Right lobe of liver (tissue), 6 donors: ENCODE data around the gene TTC28. TPM values are rescaled to one million over a fixed set of nuclear protein-coding genes. Genes with fewer than 3 reads are reported as not detected.

Source experiments
- ATAC-seq, 4 donors: fragments of 200-7000 bp; cut with Tn5 transposase; one replicate each; pipeline ENCODE4 v1.9.1; 2020; ENCODE audit warnings: mild to moderate bottlenecking in 4 of 4, moderate library complexity in 4 of 4
- DNase-seq, 3 donors: peaks; one replicate each; pipeline ENCODE4 v3.0.0-alpha.2; 2020
- H3K27ac ChIP-seq, 3 donors: fragments of 200-600 bp; one replicate each; pipeline ENCODE4 v1.8.0; 2022
- H3K27me3 ChIP-seq, 2 donors: fragments of 200-600 bp; one replicate each; pipeline ENCODE4 v1.8.0; 2022
- H3K36me3 ChIP-seq, 4 donors: fragments of 200-600 bp; sonication (generic) in 1 of 4; one replicate each; pipeline versions ENCODE4 v1.5.1 to v1.8.0; 2017 to 2022; ENCODE audit warnings: control low read depth in 1 of 4
- H3K4me1 ChIP-seq, 4 donors: fragments of 200-600 bp; sonication (generic) in 1 of 4; one replicate each; pipeline versions ENCODE4 v1.5.1 to v1.8.0; 2017 to 2022; ENCODE audit warnings: control low read depth in 1 of 4
- H3K4me3 ChIP-seq, 3 donors: fragments of 200-600 bp; one replicate each; pipeline ENCODE4 v1.8.0; 2022
- H3K9me3 ChIP-seq, 4 donors: fragments of 200-600 bp; sonication (generic) in 1 of 4; one replicate each; pipeline versions ENCODE4 v1.5.1 to v1.8.0; 2017 to 2022; ENCODE audit warnings: control low read depth in 1 of 4
- CTCF ChIP-seq, 4 donors: fragments of 200-600 bp in 3 of 4; fragments of 450-650 bp in 1 of 4; IDR thresholded peaks; one replicate each; pipeline versions ENCODE4 v1.5.1 to v1.8.0; 2016 to 2022; ENCODE audit warnings: antibody characterized with exemption in 4 of 4, mild to moderate bottlenecking in 2 of 4
- POLR2A ChIP-seq: fragments of 450-650 bp; IDR thresholded peaks from one replicate; pipeline ENCODE4 v1.6.1; 2017; ENCODE audit warnings: antibody characterized with exemption, mild to moderate bottlenecking
- WGBS: methylation state at CpG from one replicate; pipeline ENCODE4 v1.1.6; 2018; ENCODE audit warnings: low coverage, low lambda C conversion rate; ENCODE audit not compliant: insufficient coverage; ENCODE audit errors: missing lambda C conversion rate; 5-methylcytosine and 5-hydroxymethylcytosine counted together
- intact Hi-C, 2 donors: fragments of 100-400 bp; cut with DNase I; formaldehyde crosslinking; loops; one replicate each; pipeline versions ENCODE4 v1.11.2 to v1.14.1; 2022
- total RNA-seq, 6 experiments: library from RNA; depleted of rRNA in 2 of 6; stranded (reverse); fragments of >200 nt in 2 of 6; fragmentation: NEBNext Ultra II Directional in 3 of 6; extraction: Animal tissue kit (Norgen Biotek cat#: 25700) in 3 of 6; gene quantifications; one replicate each; pipeline versions ENCODE4 v1.1.0 to v1.2.4, GENCODE V29; 2016 to 2023
- donor health status: DM: no; HTN: yes; CAD: no.
- donor health status: DM: no; HTN: no; CAD: no.
- donor health status: DM: no; HTN: no; CAD: no.
- donor health status: DM: no; HTN: yes; CAD: no.
- donor health status: DM: no; HTN: yes; CAD: no.

Gene TTC28
- total RNA-seq, 6 experiments from 2014 or later = 9.4 to 38.3 (median 15.0) TPM

- TF ChIP-seq CTCF (IDR thresholded peaks at IDR 0.05) = no peak
- no peak for TF ChIP-seq POLR2A
- H3K9me3 ChIP-seq = no peaks in the 10 kb centered on the region
- H3K27me3 ChIP-seq = no peaks in the 10 kb centered on the region
- WGBS = 76% methylated on average over 5 of the region's 5 CpGs
- intact Hi-C loops = no loop called here
- H3K36me3 ChIP-seq = no peaks in the 10 kb centered on the region
- H3K4me3 ChIP-seq = no peak overlapping the region
- no peak overlapping the region for H3K27ac ChIP-seq
- ATAC-seq (no peak), DNase-seq (no peak)
- H3K4me1 ChIP-seq = no peaks in the 10 kb centered on the region
Observed at GRCh38 chr22:28268850-28269249, 410.8 kb downstream of the TTC28 start.

- no peaks in the 10 kb centered on the region for H3K9me3 ChIP-seq
Observed at GRCh38 chr22:28268171-28268570, 411.5 kb downstream of the TTC28 start.

GRCh38 chr22:28260619-28261018, 419.0 kb downstream of the TTC28 start:
- Histone ChIP-seq H3K4me3 (no peak overlapping the region), H3K4me1 (no peaks in the 10 kb centered on the region), H3K27ac (no peak overlapping the region), H3K27me3 (no peaks in the 10 kb centered on the region), H3K36me3 (no peaks in the 10 kb centered on the region), H3K9me3 (no peaks in the 10 kb centered on the region)
- DNase-seq = no peak
- no peak for TF ChIP-seq POLR2A
- no peak for TF ChIP-seq CTCF (IDR thresholded peaks at IDR 0.05)
- ATAC-seq = peak in 1 of 4 donors; percentile 64
- 74% methylated on average over 2 of the region's 2 CpGs for WGBS
- intact Hi-C loops = no loop called here

More at GRCh38 chr22:28268171-28268570, 411.5 kb downstream of the TTC28 start:
- intact Hi-C loops = no loop called here
- TF ChIP-seq CTCF (IDR thresholded peaks at IDR 0.05) = no peak
- no peak for TF ChIP-seq POLR2A
- H3K4me1 ChIP-seq = no peaks in the 10 kb centered on the region
- DNase-seq (no peak), ATAC-seq (no peak)
- H3K4me3 ChIP-seq = no peak overlapping the region
- H3K36me3 ChIP-seq = no peaks in the 10 kb centered on the region
- H3K27me3 ChIP-seq = no peaks in the 10 kb centered on the region
- no peak overlapping the region for H3K27ac ChIP-seq
- 92% methylated on average over 3 of the region's 3 CpGs for WGBS

- Histone ChIP-seq H3K4me3 (no peak overlapping the region), H3K9me3 (no peaks in the 10 kb centered on the region), H3K4me1 (no peaks in the 10 kb centered on the region), H3K27me3 (no peaks in the 10 kb centered on the region), H3K27ac (no peak overlapping the region), H3K36me3 (no peaks in the 10 kb centered on the region)
- no peak for DNase-seq
- no peak for TF ChIP-seq POLR2A
- no peak for TF ChIP-seq CTCF (IDR thresholded peaks at IDR 0.05)
- WGBS = 86% methylated on average over 2 of the region's 2 CpGs
- no peak for ATAC-seq
- intact Hi-C loops = no loop called here
Observed at GRCh38 chr22:28259774-28260312, 419.8 kb downstream of the TTC28 start.

- no peaks in the 10 kb centered on the region for H3K27me3 ChIP-seq
- peaks cover 0 to 9% (median 0%) of the 10 kb centered on the region in 4 donors for H3K4me1 ChIP-seq
- H3K9me3 ChIP-seq = no peaks in the 10 kb centered on the region
- TF ChIP-seq POLR2A = no peak
- TF ChIP-seq CTCF (IDR thresholded peaks at IDR 0.05) = no peak
- intact Hi-C loops = no loop called here
- ATAC-seq (no peak), DNase-seq (no peak)
- no peak overlapping the region for H3K4me3 ChIP-seq
- WGBS = 80% methylated on average over 1 of the region's 1 CpG
- no peak overlapping the region for H3K27ac ChIP-seq
- no peaks in the 10 kb centered on the region for H3K36me3 ChIP-seq
Observed at GRCh38 chr22:28254396-28254795, 425.2 kb downstream of the TTC28 start.
